A673 (cell line): ENCODE results near the gene LEMD1. TPM values are rescaled to one million over a fixed set of nuclear protein-coding genes. Genes with fewer than 3 reads are reported as not detected.

Experiments used
- BruUV-seq: library from RNA; stranded (reverse); fragments of 400-500 nt; replicated peaks from 2 replicates; lab custom pipeline; 2021; lab: Mats Ljungman, UMichigan
- CTCF ChIA-PET: fragments of 300-600 bp; sonication (Branson Sonifier 250); formaldehyde crosslinking; loops from one replicate; lab custom pipeline; 2022; ENCODE audit warnings: antibody characterized with exemption; lab: Charles Lee
- POLR2A ChIA-PET: fragments of 300-600 bp; sonication (Branson Sonifier 250); formaldehyde crosslinking; loops from one replicate; lab custom pipeline; 2022; ENCODE audit warnings: antibody characterized with exemption; ENCODE audit not compliant: low non-redundant PET; lab: Charles Lee
- DNase-seq: peaks from one replicate; pipeline ENCODE4 v3.0.0-alpha.2; 2015; ENCODE audit warnings: low spot score
- H3K27ac ChIP-seq: fragments of 200-600 bp; sonication (generic); 2 replicates; pipeline ENCODE4 v1.5.1; 2016; ENCODE audit warnings: mixed run types, low read depth, mild to moderate bottlenecking, mixed read lengths, antibody characterized with exemption, low read length; ENCODE audit not compliant: poor library complexity, severe bottlenecking
- H3K27me3 ChIP-seq: fragments of 200-600 bp; sonication (generic); replicated peaks from 2 replicates; pipeline ENCODE4 v1.6.1; 2017; ENCODE audit warnings: mixed run types, low read depth, mild to moderate bottlenecking, mixed read lengths, antibody characterized with exemption, low read length; ENCODE audit not compliant: insufficient read depth, poor library complexity
- H3K36me3 ChIP-seq: fragments of 200-600 bp; sonication (generic); 2 replicates; pipeline ENCODE4 v1.6.1; 2016; ENCODE audit warnings: mixed run types, mild to moderate bottlenecking, mixed read lengths, antibody characterized with exemption, low read length; ENCODE audit not compliant: insufficient read depth, poor library complexity, severe bottlenecking
- H3K4me1 ChIP-seq: fragments of 200-600 bp; sonication (generic); 2 replicates; pipeline ENCODE4 v1.6.1; 2017; ENCODE audit warnings: mixed run types, mild to moderate bottlenecking, mixed read lengths, antibody characterized with exemption, low read length; ENCODE audit not compliant: insufficient read depth, poor library complexity, severe bottlenecking
- H3K4me3 ChIP-seq: fragments of 200-600 bp; sonication (generic); 2 replicates; pipeline ENCODE4 v1.5.1; 2016; ENCODE audit warnings: low read depth, mixed run types, mild to moderate bottlenecking, mixed read lengths, low read length; ENCODE audit not compliant: poor library complexity, severe bottlenecking
- H3K9me3 ChIP-seq: fragments of 200-600 bp; sonication (generic); 2 replicates; pipeline ENCODE4 v1.6.1; 2016; ENCODE audit warnings: mixed run types, low read depth, mild to moderate bottlenecking, mixed read lengths, antibody characterized with exemption, low read length; ENCODE audit not compliant: poor library complexity, severe bottlenecking
- EZH2 ChIP-seq: fragments of 200-600 bp; sonication (generic); IDR thresholded peaks from 2 replicates; pipeline ENCODE4 v1.6.1; 2017; ENCODE audit warnings: borderline replicate concordance, low read depth, mild to moderate bottlenecking, mixed read lengths, antibody characterized with exemption, low read length; ENCODE audit not compliant: poor library complexity, severe bottlenecking
- intact Hi-C: fragments of 100-400 bp; cut with micrococcal nuclease; formaldehyde crosslinking; loops from one replicate; pipeline ENCODE4 v1.10.0; 2022; ENCODE audit not compliant: unreplicated experiment
- total RNA-seq: library from RNA; stranded (reverse); gene quantifications from 2 replicates; pipeline ENCODE4 v1.2.3, GENCODE V29; 2021
- TF ChIP-seq, protein P1 (sequence below): fragments of 300-800, 200-600 bp; sonication (generic); conservative IDR thresholded peaks from 2 replicates; pipeline ENCODE4 v1.5.1; 2017; ENCODE audit warnings: low read depth, mild to moderate bottlenecking, antibody characterized with exemption, low read length, moderate library complexity, mixed read lengths

Gene LEMD1
- total RNA-seq, 1 experiment from 2014 or later: 1.5 TPM

DNA sequence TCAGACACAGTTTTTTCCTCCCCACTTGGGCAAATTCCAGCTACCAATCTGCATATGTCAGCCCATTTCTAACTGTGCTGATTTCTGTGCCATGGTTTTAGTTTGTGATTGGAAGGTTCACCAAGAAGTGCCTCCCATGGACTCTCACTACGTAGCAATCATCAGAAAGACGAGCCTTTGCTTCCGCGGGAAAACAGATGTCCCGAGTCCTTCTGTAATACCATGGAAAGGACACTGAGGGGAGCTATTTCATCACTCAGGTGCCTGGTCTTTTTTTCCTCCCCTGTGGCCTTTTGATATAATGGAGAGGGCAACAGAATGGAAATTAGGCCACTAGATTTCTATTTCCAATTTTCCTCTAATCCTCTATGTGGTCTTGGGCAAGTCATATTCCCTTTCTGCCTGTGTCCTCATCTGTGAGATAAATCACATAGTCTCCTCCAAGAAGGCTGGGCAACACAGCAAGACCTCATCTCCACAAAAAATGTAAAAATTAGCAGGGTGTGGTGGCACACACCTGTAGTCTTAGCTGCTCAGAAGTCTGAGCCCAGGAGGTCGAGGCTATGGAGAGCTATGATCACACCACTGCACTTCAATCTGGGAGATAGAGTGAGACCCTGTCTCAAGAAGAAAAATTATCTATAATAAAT is 24.8 kb downstream of the LEMD1 start:
- Histone ChIP-seq H3K9me3 (no peaks in the 10 kb centered on the region), H3K36me3 (no peaks in the 10 kb centered on the region), H3K4me1 (peaks cover 20% of the 10 kb centered on the region), H3K27ac (no peak overlapping the region), H3K27me3 (no peaks in the 10 kb centered on the region), H3K4me3 (no peak overlapping the region)
- peak; percentile 88 for DNase-seq
- BruUV-seq: no TSS peak
- ChIA-PET CTCF (interaction anchor here (0.6 to 3.3 kb wide), 8 partner anchors 10 to 261 kb away, joined by 3 to 45 read pairs (median 7); no protein-coding TSS in a partner anchor), POLR2A (no interaction called here)
- intact Hi-C loops: loop anchor here (1.0 to 10.0 kb wide), 4 partner anchors 35 to 238 kb away; partner anchors contain the start of gene ELK4
- TF ChIP-seq, protein P1, sequence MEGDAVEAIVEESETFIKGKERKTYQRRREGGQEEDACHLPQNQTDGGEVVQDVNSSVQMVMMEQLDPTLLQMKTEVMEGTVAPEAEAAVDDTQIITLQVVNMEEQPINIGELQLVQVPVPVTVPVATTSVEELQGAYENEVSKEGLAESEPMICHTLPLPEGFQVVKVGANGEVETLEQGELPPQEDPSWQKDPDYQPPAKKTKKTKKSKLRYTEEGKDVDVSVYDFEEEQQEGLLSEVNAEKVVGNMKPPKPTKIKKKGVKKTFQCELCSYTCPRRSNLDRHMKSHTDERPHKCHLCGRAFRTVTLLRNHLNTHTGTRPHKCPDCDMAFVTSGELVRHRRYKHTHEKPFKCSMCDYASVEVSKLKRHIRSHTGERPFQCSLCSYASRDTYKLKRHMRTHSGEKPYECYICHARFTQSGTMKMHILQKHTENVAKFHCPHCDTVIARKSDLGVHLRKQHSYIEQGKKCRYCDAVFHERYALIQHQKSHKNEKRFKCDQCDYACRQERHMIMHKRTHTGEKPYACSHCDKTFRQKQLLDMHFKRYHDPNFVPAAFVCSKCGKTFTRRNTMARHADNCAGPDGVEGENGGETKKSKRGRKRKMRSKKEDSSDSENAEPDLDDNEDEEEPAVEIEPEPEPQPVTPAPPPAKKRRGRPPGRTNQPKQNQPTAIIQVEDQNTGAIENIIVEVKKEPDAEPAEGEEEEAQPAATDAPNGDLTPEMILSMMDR: peak; percentile 87
- TF ChIP-seq EZH2: no peak

DNA sequence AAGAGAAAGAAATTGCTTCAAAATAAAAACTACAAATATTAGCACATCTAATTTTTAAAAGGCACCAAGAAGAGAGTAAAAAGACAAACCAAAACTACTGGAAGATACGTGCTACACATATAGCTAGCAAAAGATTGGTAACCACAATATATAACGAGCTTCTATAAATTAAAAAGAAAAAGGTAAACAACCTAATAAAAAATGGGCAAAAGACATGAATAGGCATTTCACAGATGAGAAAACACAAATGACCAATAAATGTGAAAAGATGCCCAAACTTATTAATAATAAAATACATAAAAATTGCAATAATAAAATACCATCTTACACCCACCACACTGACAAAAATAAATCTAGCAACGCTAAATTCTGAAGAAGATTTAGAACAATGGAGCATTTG is 26.2 kb downstream of the LEMD1 start:
- peaks cover 20% of the 10 kb centered on the region for H3K4me1 ChIP-seq
- no peak for TF ChIP-seq EZH2
- TF ChIP-seq, protein P1: no peak
- CTCF ChIA-PET: interaction anchor here (0.7 to 3.3 kb wide), 3 partner anchors 11 to 129 kb away, joined by 3 to 45 read pairs (median 24); no protein-coding TSS in a partner anchor
- H3K4me3 ChIP-seq: no peak overlapping the region
- no peak overlapping the region for H3K27ac ChIP-seq
- no peaks in the 10 kb centered on the region for H3K9me3 ChIP-seq
- no TSS peak for BruUV-seq
- intact Hi-C loops: loop anchor here (5.0 to 10.0 kb wide), 2 partner anchors 37 to 239 kb away; partner anchors contain the start of gene ELK4
- POLR2A ChIA-PET: interaction anchor here (0.6 kb wide), 1 partner anchor 880 kb away, joined by 4 read pairs; no protein-coding TSS in a partner anchor
- no peaks in the 10 kb centered on the region for H3K36me3 ChIP-seq
- no peak for DNase-seq
- no peaks in the 10 kb centered on the region for H3K27me3 ChIP-seq

DNA sequence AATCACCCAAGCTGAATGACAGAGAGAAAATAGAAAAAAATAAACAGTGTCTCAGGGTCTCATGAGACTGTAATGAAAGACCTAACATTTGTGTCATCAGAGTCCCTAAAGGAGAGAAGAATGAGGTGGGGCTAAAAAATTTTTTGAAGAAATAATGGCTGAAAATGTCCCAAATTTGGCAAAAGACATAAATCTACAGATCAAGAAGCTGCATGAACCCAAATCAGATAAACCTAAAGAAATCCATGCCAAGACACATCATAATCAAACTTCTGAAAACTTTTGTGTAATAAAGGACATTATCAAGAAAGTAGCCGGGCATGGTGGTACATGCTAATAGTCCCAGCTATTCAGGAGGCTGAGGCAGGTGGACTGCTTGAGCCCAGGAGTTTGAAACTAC is 29.2 kb downstream of the LEMD1 start:
- no peak overlapping the region for H3K27ac ChIP-seq
- no peaks in the 10 kb centered on the region for H3K36me3 ChIP-seq
- BruUV-seq: no TSS peak
- H3K4me3 ChIP-seq: no peak overlapping the region
- intact Hi-C loops: loop anchor here (10.0 kb wide), 1 partner anchor 242 kb away; the partner anchor contains the start of gene ELK4
- CTCF ChIA-PET: no interaction called here
- peaks cover 10% of the 10 kb centered on the region for H3K4me1 ChIP-seq
- H3K9me3 ChIP-seq: no peaks in the 10 kb centered on the region
- TF ChIP-seq, protein P1: no peak
- POLR2A ChIA-PET: no interaction called here
- no peak for DNase-seq
- no peaks in the 10 kb centered on the region for H3K27me3 ChIP-seq
